ENCODE data around the gene ECPAS.

- TF ChIP-seq, protein P1, sequence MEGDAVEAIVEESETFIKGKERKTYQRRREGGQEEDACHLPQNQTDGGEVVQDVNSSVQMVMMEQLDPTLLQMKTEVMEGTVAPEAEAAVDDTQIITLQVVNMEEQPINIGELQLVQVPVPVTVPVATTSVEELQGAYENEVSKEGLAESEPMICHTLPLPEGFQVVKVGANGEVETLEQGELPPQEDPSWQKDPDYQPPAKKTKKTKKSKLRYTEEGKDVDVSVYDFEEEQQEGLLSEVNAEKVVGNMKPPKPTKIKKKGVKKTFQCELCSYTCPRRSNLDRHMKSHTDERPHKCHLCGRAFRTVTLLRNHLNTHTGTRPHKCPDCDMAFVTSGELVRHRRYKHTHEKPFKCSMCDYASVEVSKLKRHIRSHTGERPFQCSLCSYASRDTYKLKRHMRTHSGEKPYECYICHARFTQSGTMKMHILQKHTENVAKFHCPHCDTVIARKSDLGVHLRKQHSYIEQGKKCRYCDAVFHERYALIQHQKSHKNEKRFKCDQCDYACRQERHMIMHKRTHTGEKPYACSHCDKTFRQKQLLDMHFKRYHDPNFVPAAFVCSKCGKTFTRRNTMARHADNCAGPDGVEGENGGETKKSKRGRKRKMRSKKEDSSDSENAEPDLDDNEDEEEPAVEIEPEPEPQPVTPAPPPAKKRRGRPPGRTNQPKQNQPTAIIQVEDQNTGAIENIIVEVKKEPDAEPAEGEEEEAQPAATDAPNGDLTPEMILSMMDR (conservative IDR thresholded peaks at IDR 0.05; ENCODE audit: low read depth, low read length): no peak
- TF ChIP-seq EZH2 (IDR thresholded peaks at IDR 0.05; ENCODE audit: borderline replicate concordance, low read depth, low read length, poor library complexity, severe bottlenecking): no peak
Observed at GRCh38 chr9:111350556-111350955, 133.6 kb downstream of the ECPAS start.

Data from A673 (cell line).